ENCODE results near the gene ZNF714. TPM values are rescaled to one million over a fixed set of nuclear protein-coding genes. Genes with fewer than 3 reads are reported as not detected.
A peak's percentile ranks its signal among the peaks of the same experiment; 100 is the strongest.
"Not testable (repeated sequence)": the region's sequence is repeated elsewhere in the genome, so short reads cannot be mapped to it uniquely, and the experiment has no call there.

Gene ZNF714
- polyA plus RNA-seq, 3 donors, result 1.7 to 5.8 (median 2.4) TPM

GRCh38 chr19:21138130-21138529, 56.1 kb downstream of the ZNF714 start:
- Histone ChIP-seq H3K4me1 (ENCODE audit: control insufficient read depth in 1 of 2, insufficient read depth in 2 of 2, low read length in 2 of 2) (peaks cover 7 to 9% of the 10 kb centered on the region in 2 donors), H3K36me3 (replicated peaks in 1 of 2; ENCODE audit: control insufficient read depth in 1 of 2, insufficient read depth in 2 of 2, low read length in 2 of 2) (no peaks in the 10 kb centered on the region), H3K27me3 (ENCODE audit: control insufficient read depth in 2 of 2, insufficient read depth in 2 of 2, low read length in 2 of 2) (no peaks in the 10 kb centered on the region), H3K4me3 (replicated peaks in 1 of 3; ENCODE audit: low read depth in 2 of 3, low read length in 3 of 3) (no peak overlapping the region), H3K79me2 (ENCODE audit: insufficient read depth, low read length) (peaks cover 10% of the 10 kb centered on the region), H4K20me1 (ENCODE audit: insufficient read depth, low read length) (no peaks in the 10 kb centered on the region), H3K4me2 (replicated peaks; ENCODE audit: extremely low read depth, low read length, poor library complexity, severe bottlenecking) (no peak overlapping the region), H3K9me3 (replicated peaks in 1 of 2; ENCODE audit: control insufficient read depth in 1 of 2, insufficient read depth in 1 of 2, low read length in 2 of 2) (peaks cover 16 to 22% of the 10 kb centered on the region in 2 donors), H3K9ac (ENCODE audit: insufficient read depth, low read length, poor library complexity, severe bottlenecking) (no peak overlapping the region), H3K27ac (ENCODE audit: low read depth in 1 of 2, low read length in 2 of 2) (no peak overlapping the region), H2AFZ (ENCODE audit: insufficient read depth, low read depth, low read length, poor library complexity, severe bottlenecking) (no peak overlapping the region)
- Mint-ChIP-seq H3K36me3 (no peaks in the 10 kb centered on the region), H3K4me1 (peaks cover 13% of the 10 kb centered on the region), H3K27me3 (ENCODE audit: low read depth in 3 of 3) (peaks cover 0 to 2% (median 0%) of the 10 kb centered on the region in 3 donors), H3K9me3 (peaks cover 18 to 48% (median 28%) of the 10 kb centered on the region in 7 donors), H3K4me3 (no peak overlapping the region), H3K27ac (no peak overlapping the region)
- no peak for TF ChIP-seq CTCF (IDR thresholded peaks at IDR 0.05)
- intact Hi-C loops (cut with micrococcal nuclease), result no loop called here
- no peak for DNase-seq

GRCh38 chr19:21141006-21141405, 59.0 kb downstream of the ZNF714 start:
- WGBS (ENCODE audit: insufficient coverage), result no CpG with 5 or more reads among the region's 1 CpG
- H3K4me3 Mint-ChIP-seq; H3K4me2 ChIP-seq (replicated peaks; ENCODE audit: extremely low read depth, low read length, poor library complexity, severe bottlenecking); H3K27ac ChIP-seq (ENCODE audit: low read depth in 1 of 2, low read length in 2 of 2); H3K27me3 Mint-ChIP-seq (ENCODE audit: low read depth in 3 of 3); H3K9ac ChIP-seq (ENCODE audit: insufficient read depth, low read length, poor library complexity, severe bottlenecking); H3K4me3 ChIP-seq (replicated peaks in 1 of 3; ENCODE audit: low read depth in 2 of 3, low read length in 3 of 3); H3K4me1 ChIP-seq (ENCODE audit: control insufficient read depth in 1 of 2, insufficient read depth in 2 of 2, low read length in 2 of 2); H4K20me1 ChIP-seq (ENCODE audit: insufficient read depth, low read length); H3K27me3 ChIP-seq (ENCODE audit: control insufficient read depth in 2 of 2, insufficient read depth in 2 of 2, low read length in 2 of 2); DNase-seq: not testable (repeated sequence)
- Histone ChIP-seq H3K9me3 (replicated peaks in 1 of 2; ENCODE audit: control insufficient read depth in 1 of 2, insufficient read depth in 1 of 2, low read length in 2 of 2) (peaks cover 4 to 10% of the 10 kb centered on the region in 2 donors), H3K36me3 (replicated peaks in 1 of 2; ENCODE audit: control insufficient read depth in 1 of 2, insufficient read depth in 2 of 2, low read length in 2 of 2) (peaks cover 16 to 27% of the 10 kb centered on the region in 2 donors), H2AFZ (ENCODE audit: insufficient read depth, low read depth, low read length, poor library complexity, severe bottlenecking) (peak overlapping the region; percentile 53), H3K79me2 (ENCODE audit: insufficient read depth, low read length) (peaks cover 18% of the 10 kb centered on the region)
- intact Hi-C loops (cut with micrococcal nuclease), result loop anchor here in 1 of 2 donors (10.0 kb wide), 1 partner anchor 174 kb away; no protein-coding TSS in a partner anchor
- peak overlapping the region in 2 of 7 donors; percentile 61 to 64 for H3K27ac Mint-ChIP-seq
- H3K4me1 Mint-ChIP-seq, result peaks cover 13% of the 10 kb centered on the region
- peaks cover 28 to 29% of the 10 kb centered on the region in 2 donors for H3K36me3 Mint-ChIP-seq
- H3K9me3 Mint-ChIP-seq, result peaks cover 7 to 45% (median 22%) of the 10 kb centered on the region in 7 donors
